Activated CD4-positive, alpha-beta T cell treated with anti-CD3 and anti-CD28 coated beads, Interleukin-2, amount 50 U/mL, for 24 hours (primary cell): ENCODE results near the gene ZFP62.
A peak's percentile ranks its signal among the peaks of the same experiment; 100 is the strongest.

Experiments used
- DNase-seq, 2 donors: peaks; one replicate each; pipeline ENCODE4 v3.0.0-alpha.2; 2020; ENCODE audit warnings: low read depth in 1 of 2, low spot score in 1 of 2

Gene ZFP62

DNA sequence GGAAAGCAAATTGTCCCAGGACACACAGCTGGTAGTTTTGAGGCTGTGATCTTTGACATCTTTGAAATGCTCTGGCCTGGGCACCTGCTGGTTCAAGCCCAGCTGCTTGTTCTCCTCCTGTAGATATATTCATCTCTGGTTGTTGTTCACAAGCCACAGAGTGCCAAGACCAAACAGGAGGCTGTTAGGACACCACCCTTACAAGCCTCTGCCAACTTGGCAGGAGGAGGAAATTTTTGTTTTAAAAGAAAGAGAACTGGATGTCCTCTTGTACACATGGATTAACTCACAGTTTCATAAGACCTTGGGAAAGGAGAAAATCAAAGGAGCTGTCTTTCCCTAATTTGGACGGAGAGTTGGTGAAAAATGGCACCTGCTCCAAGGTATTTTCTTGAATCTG, 8.5 kb upstream of the ZFP62 start:
- DNase-seq: no peak

GRCh38 chr5:180868960-180869359, 7.9 kb upstream of the ZFP62 start:
- DNase-seq: peak; percentile 41 to 51

GRCh38 chr5:180866985-180867384, 5.9 kb upstream of the ZFP62 start:
- no peak for DNase-seq

- no peak for DNase-seq
These were observed 5.1 kb upstream of the ZFP62 start for GRCh38 chr5:180865981-180866695.

DNA sequence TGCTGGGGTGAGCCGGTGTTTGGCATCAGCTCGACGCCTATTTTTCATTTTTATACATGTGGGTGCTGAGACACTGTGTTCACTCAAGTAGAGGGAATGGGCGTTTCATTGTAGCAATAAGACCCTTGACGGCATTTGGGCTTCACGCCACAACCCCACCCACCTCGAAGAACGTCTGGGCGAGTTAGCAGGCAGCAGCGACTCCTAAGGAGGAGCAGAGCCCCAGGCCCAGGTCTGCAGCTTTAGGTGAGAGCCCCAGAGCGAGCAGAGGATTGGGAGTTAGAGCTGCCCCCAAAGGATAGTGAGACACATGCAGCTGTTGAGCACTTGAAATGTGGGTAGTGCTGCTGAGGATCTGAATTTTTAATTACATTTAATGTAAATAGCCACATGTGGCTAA, 1.6 kb upstream of the ZFP62 start:
- no peak for DNase-seq

GRCh38 chr5:180860273-180860886, 696 bp downstream of the ZFP62 start:
- DNase-seq: peak in 1 of 2 donors; percentile 37

DNA sequence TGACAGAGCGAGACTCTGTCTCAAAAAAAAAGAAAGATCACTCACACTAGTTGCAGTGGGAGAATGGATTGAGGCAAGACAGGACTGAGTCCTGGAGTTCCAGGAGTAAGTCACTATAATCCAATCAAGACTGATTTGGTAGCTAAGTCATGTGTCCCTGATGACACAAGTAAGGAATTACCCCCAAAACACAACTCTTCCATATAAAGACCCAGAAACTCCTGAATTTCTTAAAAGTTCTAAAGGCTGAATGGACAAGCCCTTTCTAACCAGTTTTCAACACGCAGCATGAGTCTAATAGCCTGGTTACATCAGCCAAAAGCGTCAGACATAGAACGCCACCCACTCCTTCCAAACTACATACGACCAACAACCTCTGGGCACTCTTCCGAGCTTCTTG, 2.5 kb downstream of the ZFP62 start:
- no peak for DNase-seq

GRCh38 chr5:180853848-180854176, 7.3 kb downstream of the ZFP62 start:
- DNase-seq: no peak

DNA sequence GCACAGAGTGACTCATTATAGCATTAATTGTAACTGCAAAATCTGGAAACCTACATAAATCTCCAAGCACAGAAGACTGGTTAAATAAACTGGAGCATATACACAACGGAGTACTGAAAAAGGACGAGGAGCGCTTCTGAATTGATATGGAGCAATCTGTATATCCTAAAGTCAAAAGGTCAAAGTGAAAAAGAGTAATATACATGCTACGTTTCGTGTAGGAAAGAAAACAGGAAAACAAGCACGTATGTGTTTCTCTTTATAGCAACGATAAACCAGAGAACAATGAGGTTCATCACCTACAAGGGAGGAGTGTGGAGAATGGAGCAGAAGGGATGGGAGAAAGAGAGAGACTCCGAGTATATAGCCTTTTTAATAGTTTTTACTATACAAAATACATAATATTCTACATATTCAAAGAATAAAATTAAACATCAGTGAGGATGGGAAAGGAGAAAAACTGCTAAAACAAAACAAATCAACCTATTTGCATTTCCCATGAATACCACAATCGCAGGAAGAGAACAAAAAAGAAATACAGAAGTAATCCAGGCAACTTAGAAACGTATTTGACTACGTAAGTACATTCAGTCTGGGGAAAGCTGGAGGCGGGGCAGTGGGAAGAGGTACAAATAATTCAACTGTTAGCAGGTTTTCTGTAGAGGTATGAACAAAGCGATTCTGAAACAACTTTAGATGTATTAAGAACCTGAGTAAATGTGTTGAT, 7.8 kb downstream of the ZFP62 start:
- no peak for DNase-seq

GRCh38 chr5:180852495-180852894, 8.6 kb downstream of the ZFP62 start:
- DNase-seq: no peak

DNA sequence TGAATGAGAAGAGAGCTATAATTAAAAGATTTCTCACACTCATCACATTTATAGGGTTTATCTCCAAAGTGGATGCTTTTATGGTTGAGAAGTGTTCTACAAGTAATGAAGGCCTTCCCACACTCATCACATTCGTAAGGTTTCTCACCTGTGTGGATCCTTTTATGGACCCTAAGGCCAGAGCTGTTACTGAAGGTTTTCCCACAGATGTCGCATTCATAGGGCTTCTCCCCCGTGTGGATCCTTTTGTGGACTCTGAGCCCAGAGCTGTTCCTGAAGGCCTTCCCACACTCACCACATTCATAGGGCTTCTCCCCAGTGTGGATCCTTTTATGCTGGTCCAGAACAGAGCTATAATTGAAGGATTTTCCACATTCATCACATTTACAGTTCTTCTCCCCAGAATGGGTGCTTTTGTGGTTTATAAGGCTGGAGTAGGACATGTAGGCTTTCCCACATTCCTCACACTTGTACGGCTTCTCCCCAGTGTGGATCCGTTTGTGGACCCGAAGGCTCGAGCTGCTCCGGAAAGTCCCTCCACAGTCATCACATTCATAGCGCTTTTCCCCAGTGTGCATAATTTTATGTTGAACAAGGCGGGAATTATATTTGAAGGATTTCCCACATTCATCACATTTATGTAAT, 10.5 kb downstream of the ZFP62 start:
- DNase-seq: no peak

- DNase-seq: no peak
These were observed 11.2 kb downstream of the ZFP62 start for GRCh38 chr5:180849827-180850226.

GRCh38 chr5:180848878-180849277, 12.2 kb downstream of the ZFP62 start:
- no peak for DNase-seq

GRCh38 chr5:180848265-180848664, 12.8 kb downstream of the ZFP62 start:
- no peak for DNase-seq

DNA sequence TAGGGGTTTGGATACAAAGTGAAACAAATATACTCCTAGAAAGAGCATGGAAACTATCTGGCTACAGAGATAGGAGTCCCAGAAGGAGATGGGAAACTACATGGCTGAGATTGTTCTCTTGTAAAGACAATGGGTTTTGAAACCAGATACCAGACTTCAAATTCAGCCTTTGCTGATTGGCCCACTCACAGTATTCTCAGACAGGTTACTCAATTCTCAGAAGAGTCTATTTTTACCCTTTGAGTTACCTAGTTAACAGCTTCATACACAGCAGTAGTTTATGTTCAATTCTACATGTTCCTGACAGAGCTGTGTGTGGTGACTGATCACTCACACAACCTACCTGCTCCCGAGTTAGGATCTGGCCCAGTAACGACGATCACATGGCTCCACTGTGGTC, 14.1 kb downstream of the ZFP62 start:
- no peak for DNase-seq

GRCh38 chr5:180844858-180845257, 16.2 kb downstream of the ZFP62 start:
- no peak for DNase-seq

DNA sequence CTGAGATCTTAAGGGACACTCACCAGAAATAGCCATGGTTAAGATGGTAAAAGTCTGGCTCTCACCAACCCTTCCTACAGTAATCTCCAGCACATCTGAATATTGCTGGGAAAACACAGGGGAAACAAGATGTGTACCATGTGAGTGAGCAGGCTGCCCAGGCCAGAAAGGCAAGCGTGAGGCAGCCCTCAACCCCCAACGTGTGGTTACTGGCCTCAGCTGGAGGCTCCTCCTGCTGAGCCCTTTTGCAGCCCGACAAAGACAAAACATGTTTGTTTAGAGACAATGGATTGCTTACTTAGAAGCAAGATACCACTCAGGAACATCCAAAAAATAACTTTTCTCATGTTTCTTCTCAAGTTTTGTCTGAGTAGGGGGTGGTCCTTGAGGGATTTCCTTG, 16.6 kb downstream of the ZFP62 start:
- DNase-seq: no peak

DNA sequence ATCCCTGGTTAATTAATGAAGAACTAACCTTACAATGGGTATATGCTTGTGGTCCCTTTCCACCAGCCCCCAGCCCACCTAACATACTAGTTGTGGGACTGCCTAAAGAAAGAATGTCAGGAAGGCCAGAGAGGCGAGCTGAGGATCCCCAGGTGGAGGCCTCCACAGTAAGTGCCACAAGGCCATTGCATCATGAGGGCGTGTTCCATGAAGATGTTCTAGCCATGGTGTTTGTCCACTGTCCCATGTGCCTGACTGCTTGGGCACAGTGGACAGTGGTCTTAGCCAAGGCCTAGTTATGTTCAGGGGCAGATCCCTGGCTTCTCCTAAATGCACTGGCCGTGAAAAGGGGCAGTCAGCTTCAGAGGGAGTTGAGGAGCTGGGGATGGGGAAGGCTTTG, 21.1 kb downstream of the ZFP62 start:
- DNase-seq: no peak

DNA sequence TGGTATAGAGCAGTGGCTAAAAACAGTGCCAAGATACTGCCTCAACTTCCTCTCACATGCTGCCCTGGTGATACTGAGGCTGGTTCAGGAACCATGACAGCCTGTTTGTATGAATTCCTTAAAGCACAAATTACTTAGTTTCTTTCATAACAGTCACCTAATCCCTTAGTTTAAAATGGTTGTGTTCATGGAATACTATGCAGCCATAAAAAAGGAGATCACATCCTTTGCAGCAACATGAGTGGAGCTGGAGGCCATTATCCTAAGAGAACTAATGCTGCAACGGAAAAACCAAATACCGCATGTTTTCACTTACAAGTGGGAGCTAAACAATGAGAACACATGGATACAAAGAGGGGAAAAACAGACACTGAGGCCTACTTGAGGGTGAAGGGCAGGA, 21.8 kb downstream of the ZFP62 start:
- DNase-seq: no peak

GRCh38 chr5:180837478-180837877, 23.6 kb downstream of the ZFP62 start:
- DNase-seq: no peak

- DNase-seq: peak in 1 of 2 donors; percentile 51
These were observed 28.4 kb downstream of the ZFP62 start for GRCh38 chr5:180832638-180833068.
